GM12878 (cell line): ENCODE data around the gene ZBTB16. TPM values are rescaled to one million over a fixed set of nuclear protein-coding genes. Genes with fewer than 3 reads are reported as not detected.

ENCODE experiments used
- ATAC-seq: fragments of 200-7000 bp; cut with Tn5 transposase; 3 replicates; pipeline ENCODE4 v1.9.1; 2020; ENCODE audit warnings: mild to moderate bottlenecking, moderate library complexity
- BruUV-seq: library from RNA; stranded (reverse); fragments of 400-500 nt; replicated peaks from 2 replicates; lab custom pipeline; 2021; lab: Mats Ljungman, UMichigan
- CTCF ChIA-PET: fragments of 300-600 bp; sonication (Branson Sonifier 250); formaldehyde crosslinking; extraction: SDS; loops from one replicate; lab custom pipeline; 2021; ENCODE audit warnings: inconsistent platforms; lab: Yijun Ruan, JAX
- POLR2A ChIA-PET: fragments of 350-600 bp; formaldehyde crosslinking; extraction: SDS; loops from one replicate; lab custom pipeline; 2021; ENCODE audit warnings: inconsistent platforms; lab: Charles Lee
- RAD21 ChIA-PET: fragments of 300-600 bp; sonication (Branson Sonifier 250); formaldehyde crosslinking; loops from one replicate; lab custom pipeline; 2023; ENCODE audit warnings: antibody characterized with exemption; ENCODE audit not compliant: unreplicated experiment; lab: Charles Lee
- SMC1A ChIA-PET: fragments of 300-600 bp; sonication (Branson Sonifier 250); formaldehyde crosslinking; loops from one replicate; lab custom pipeline; 2023; ENCODE audit not compliant: unreplicated experiment, uncharacterized antibody; lab: Charles Lee
- DNase-seq: peaks from one replicate; pipeline ENCODE4 v3.0.0-alpha.2; 2011; ENCODE audit warnings: low read depth, low spot score
- FAIRE-seq: peaks from 3 replicates; lab custom pipeline; 2011; peaks lifted over from hg19 to GRCh38; lab: Jason Lieb, UNC
- H2AFZ ChIP-seq: 2 replicates; pipeline ENCODE4 v1.6.0; 2011; ENCODE audit warnings: low read depth, low read length, control low read depth; ENCODE audit not compliant: control insufficient read depth
- H3K27ac ChIP-seq: 2 replicates; pipeline ENCODE4 v1.5.1; 2011; ENCODE audit warnings: control low read depth; ENCODE audit not compliant: control insufficient read depth, insufficient read depth
- H3K27me3 ChIP-seq, 2 experiments: replicated peaks in 1 of 2; 2 replicates each; pipeline versions ENCODE4 v1.6.0 to v1.6.1; 2011; ENCODE audit warnings: low read length in 1 of 2; ENCODE audit not compliant: control insufficient read depth in 2 of 2, insufficient read depth in 2 of 2
- H3K36me3 ChIP-seq, 2 experiments: 2 replicates each; pipeline ENCODE4 v1.5.1; 2011; ENCODE audit warnings: low read length in 1 of 2; ENCODE audit not compliant: control insufficient read depth in 2 of 2, insufficient read depth in 2 of 2
- H3K4me1 ChIP-seq: 2 replicates; pipeline ENCODE4 v1.6.1; 2011; ENCODE audit warnings: mild to moderate bottlenecking, low read length, moderate library complexity, mixed read lengths; ENCODE audit not compliant: control insufficient read depth, insufficient read depth
- H3K4me2 ChIP-seq: 2 replicates; pipeline ENCODE4 v1.6.0; 2011; ENCODE audit warnings: control low read depth; ENCODE audit not compliant: control insufficient read depth, insufficient read depth
- H3K4me3 ChIP-seq: fragments of 200-600 bp; sonication (generic); 2 replicates; pipeline ENCODE4 v1.5.1; 2016
- H3K79me2 ChIP-seq: 2 replicates; pipeline ENCODE4 v1.6.0; 2011; ENCODE audit warnings: low read length; ENCODE audit not compliant: control insufficient read depth, insufficient read depth
- H3K9ac ChIP-seq: 2 replicates; pipeline ENCODE4 v1.8.0; 2011; ENCODE audit warnings: low read length, control low read depth, mixed read lengths; ENCODE audit not compliant: control insufficient read depth, insufficient read depth
- H3K9me3 ChIP-seq: replicated peaks from 3 replicates; pipeline ENCODE4 v1.5.1; 2011; ENCODE audit warnings: mild to moderate bottlenecking, low read length; ENCODE audit not compliant: control insufficient read depth, insufficient read depth
- H4K20me1 ChIP-seq: 2 replicates; pipeline ENCODE4 v1.6.0; 2011; ENCODE audit not compliant: control insufficient read depth, insufficient read depth
- FOXK2 ChIP-seq: fragments of 450-650 bp; IDR thresholded peaks from 2 replicates; pipeline ENCODE4 v1.6.1; 2017; ENCODE audit warnings: mild to moderate bottlenecking, moderate library complexity
- HDAC6 ChIP-seq: fragments of 200-600 bp; sonication (generic); IDR thresholded peaks from one replicate; pipeline ENCODE4 v1.8.0; 2017; ENCODE audit warnings: antibody characterized with exemption; ENCODE audit not compliant: unreplicated experiment
- JUND ChIP-seq: IDR thresholded peaks from 2 replicates; pipeline ENCODE4 v1.6.1; 2012; ENCODE audit warnings: low read depth, mild to moderate bottlenecking, low read length, improper control_type of control experiment, moderate library complexity
- NBN ChIP-seq: fragments of 450-650 bp; IDR thresholded peaks from 2 replicates; pipeline ENCODE4 v1.6.1; 2016
- PAX5 ChIP-seq: IDR thresholded peaks from 2 replicates; pipeline ENCODE4 v1.6.1; 2011; ENCODE audit warnings: low read depth, low read length, borderline replicate concordance
- RAD21 ChIP-seq: IDR thresholded peaks from 2 replicates; pipeline ENCODE4 v1.6.1; 2011; ENCODE audit warnings: mild to moderate bottlenecking, low read depth, low read length, moderate library complexity; ENCODE audit not compliant: insufficient read depth
- SMAD1 ChIP-seq: fragments of 450-650 bp; IDR thresholded peaks from 2 replicates; pipeline ENCODE4 v1.6.1; 2018; ENCODE audit warnings: mild to moderate bottlenecking, low read depth; ENCODE audit not compliant: partially characterized antibody
- SPI1 ChIP-seq: IDR thresholded peaks from 2 replicates; pipeline ENCODE4 v1.6.1; 2011; ENCODE audit warnings: low read depth, mild to moderate bottlenecking, low read length, moderate library complexity, borderline replicate concordance; ENCODE audit not compliant: insufficient read depth
- ZNF384 ChIP-seq: IDR thresholded peaks from 2 replicates; pipeline ENCODE4 v1.6.1; 2012; ENCODE audit warnings: low read depth, mild to moderate bottlenecking, low read length, improper control_type of control experiment, borderline replicate concordance
- WGBS: methylation state at CpG from one replicate; pipeline ENCODE4 v1.1.6; 2016; ENCODE audit warnings: low lambda C conversion rate; ENCODE audit not compliant: insufficient replicate concordance, insufficient coverage; ENCODE audit errors: missing lambda C conversion rate; 5-methylcytosine and 5-hydroxymethylcytosine counted together
- in situ Hi-C: fragments of 300-500 bp; cut with MboI; formaldehyde crosslinking; loops from 9 replicates; pipeline ENCODE4 v1.14.3; 2018; ENCODE audit warnings: mixed read lengths
- intact Hi-C: fragments of 100-400 bp; cut with micrococcal nuclease; formaldehyde crosslinking; loops from one replicate; pipeline ENCODE4 v1.14.2; 2022; ENCODE audit not compliant: unreplicated experiment
- polyA plus RNA-seq, 11 experiments: library from polyadenylated mRNA; depleted of rRNA in 4 of 11; unstranded in 6 of 11; stranded (reverse) in 5 of 11; fragments of >200 nt; fragmentation: Nextera tagmentation in 4 of 11; fragmentation: Illumina TruSeq in 1 of 11; extraction: Ambion mirVana in 4 of 11; extraction: Trizol in 1 of 11; gene quantifications; 1 replicate in 1 of 11; 2 replicates in 10 of 11; pipeline versions ENCODE4 v1.2.1 to v1.2.3, GENCODE V29; 2011 to 2016; ENCODE audit warnings: inconsistent platforms in 2 of 11, missing spikeins in 2 of 11, low read depth in 1 of 11
- total RNA-seq, 4 experiments: library from RNA; depleted of rRNA in 3 of 4; stranded (reverse); fragments of >200 nt in 3 of 4; fragmentation: Illumina TruSeq in 1 of 4; extraction: Trizol in 1 of 4; gene quantifications; 2 replicates each; pipeline versions ENCODE4 v1.2.1 to v1.2.3, GENCODE V29; 2013 to 2021
- TF ChIP-seq, protein P1 (sequence below): fragments of 450-650 bp; IDR thresholded peaks from 2 replicates; pipeline ENCODE4 v1.6.1; 2016; ENCODE audit warnings: mild to moderate bottlenecking

ZBTB16 gene
- total and polyA plus RNA-seq, 10 of the 15 experiments (the other 5 are each of a cell fraction or from before 2014, with no cell fraction given): 0.38 TPM; not detected in 9

DNA sequence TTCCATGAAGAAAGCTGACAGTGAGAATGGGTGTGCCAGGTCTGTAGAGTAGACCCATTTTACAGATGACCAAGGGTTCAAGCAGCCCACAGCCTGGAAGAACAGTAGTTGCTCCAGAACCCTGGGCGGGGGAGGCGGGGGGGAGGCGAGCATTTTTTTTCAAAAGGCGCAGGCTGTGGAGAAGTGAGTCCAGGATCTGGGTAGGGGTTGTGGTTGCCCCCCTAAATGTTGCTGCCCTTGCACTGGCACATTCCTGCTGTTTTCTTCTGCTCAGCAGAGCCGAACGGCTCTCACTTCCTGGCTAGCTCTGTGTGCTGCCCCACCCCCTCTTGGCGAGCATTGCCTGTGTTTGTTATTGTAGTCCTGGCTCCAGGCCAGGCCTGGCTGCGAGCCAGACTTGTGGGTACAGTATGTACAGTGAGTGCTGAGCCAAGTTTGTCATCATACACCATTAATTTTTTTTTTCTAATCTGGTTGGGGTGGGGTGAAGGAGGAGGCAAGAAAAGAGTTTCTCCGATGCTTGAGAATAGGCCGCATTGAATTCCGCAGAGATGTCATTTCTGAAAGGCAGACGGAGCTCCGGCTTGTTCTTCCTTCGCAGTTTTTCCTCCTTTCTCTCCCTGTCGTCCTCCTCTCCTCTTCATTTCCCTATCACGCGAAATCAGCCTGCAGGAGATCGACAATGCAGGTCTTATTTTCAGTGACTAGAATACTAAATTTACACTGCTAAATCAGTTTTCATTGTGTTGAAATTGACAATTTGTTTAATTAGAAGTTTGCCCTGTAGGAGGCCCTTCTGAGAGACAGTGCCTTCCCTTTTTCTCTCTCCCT, 100.5 kb downstream of the ZBTB16 start:
- Histone ChIP-seq H2AFZ (no peak overlapping the region), H3K79me2 (no peaks in the 10 kb centered on the region), H3K36me3 (no peaks in the 10 kb centered on the region), H3K9ac (no peak overlapping the region), H3K4me3 (no peak overlapping the region), H3K4me1 (peaks cover 6% of the 10 kb centered on the region; the same call in 1 of the 2 replicates), H3K9me3 (no peaks in the 10 kb centered on the region), H3K27me3 (no peaks in the 10 kb centered on the region; a peak in 2 of 4 replicates), H3K4me2 (peak overlapping the region; percentile 13; the same call in 1 of the 2 replicates), H3K27ac (no peak overlapping the region), H4K20me1 (no peaks in the 10 kb centered on the region)
- ChIA-PET CTCF (interaction anchor here (1.6 kb wide), 1 partner anchor 10 kb away, joined by 3 read pairs; no protein-coding TSS in a partner anchor), POLR2A (no interaction called here), RAD21 (no interaction called here), SMC1A (no interaction called here)
- DNase-seq (peak; percentile 34), ATAC-seq (peak; percentile 64), FAIRE-seq (no peak)
- TF ChIP-seq PAX5: peak; percentile 83; the same call in 1 of the 2 replicates
- TF ChIP-seq, protein P1, sequence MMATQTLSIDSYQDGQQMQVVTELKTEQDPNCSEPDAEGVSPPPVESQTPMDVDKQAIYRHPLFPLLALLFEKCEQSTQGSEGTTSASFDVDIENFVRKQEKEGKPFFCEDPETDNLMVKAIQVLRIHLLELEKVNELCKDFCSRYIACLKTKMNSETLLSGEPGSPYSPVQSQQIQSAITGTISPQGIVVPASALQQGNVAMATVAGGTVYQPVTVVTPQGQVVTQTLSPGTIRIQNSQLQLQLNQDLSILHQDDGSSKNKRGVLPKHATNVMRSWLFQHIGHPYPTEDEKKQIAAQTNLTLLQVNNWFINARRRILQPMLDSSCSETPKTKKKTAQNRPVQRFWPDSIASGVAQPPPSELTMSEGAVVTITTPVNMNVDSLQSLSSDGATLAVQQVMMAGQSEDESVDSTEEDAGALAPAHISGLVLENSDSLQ: no peak
- TF ChIP-seq HDAC6: no peak
- no peak for TF ChIP-seq NBN
- TF ChIP-seq SPI1: peak; percentile 35; the same call in 1 of the 2 replicates
- TF ChIP-seq RAD21: no peak
- TF ChIP-seq FOXK2: no peak
- peak; percentile 98 for TF ChIP-seq SMAD1
- no peak for TF ChIP-seq JUND
- peak; percentile 80 for TF ChIP-seq ZNF384
- 31% methylated on average over 17 of the region's 18 CpGs for WGBS
- BruUV-seq: no TSS peak
- in situ Hi-C loops (no loop called here), intact Hi-C loops (no loop called here)
